Measurements from ENCODE around the gene MAPRE2.

Gene MAPRE2

DNA sequence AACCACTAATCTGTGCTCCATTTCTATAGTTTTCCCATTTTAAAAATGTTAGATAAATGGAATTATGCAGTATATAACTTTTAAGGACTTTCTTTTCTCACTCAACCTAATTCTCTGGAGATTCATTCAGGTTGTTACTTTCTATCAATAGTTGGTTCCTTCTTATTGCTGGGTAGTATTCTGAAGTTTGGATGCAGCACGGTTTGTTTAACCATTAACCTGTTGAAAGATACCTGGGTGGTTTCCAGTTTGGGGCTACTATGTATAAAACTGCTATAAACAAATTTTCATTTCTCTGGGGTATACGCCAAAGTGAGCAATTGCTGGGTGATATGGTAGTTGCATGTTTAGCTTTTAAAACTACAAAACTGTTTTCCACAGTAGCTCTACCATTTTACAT is 39.1 kb upstream of the MAPRE2 start:
- no peak for DNase-seq (ENCODE audit: low spot score)
- TF ChIP-seq CTCF (IDR thresholded peaks at IDR 0.05; ENCODE audit: extremely low read depth, missing control alignments) = no peak

DNA sequence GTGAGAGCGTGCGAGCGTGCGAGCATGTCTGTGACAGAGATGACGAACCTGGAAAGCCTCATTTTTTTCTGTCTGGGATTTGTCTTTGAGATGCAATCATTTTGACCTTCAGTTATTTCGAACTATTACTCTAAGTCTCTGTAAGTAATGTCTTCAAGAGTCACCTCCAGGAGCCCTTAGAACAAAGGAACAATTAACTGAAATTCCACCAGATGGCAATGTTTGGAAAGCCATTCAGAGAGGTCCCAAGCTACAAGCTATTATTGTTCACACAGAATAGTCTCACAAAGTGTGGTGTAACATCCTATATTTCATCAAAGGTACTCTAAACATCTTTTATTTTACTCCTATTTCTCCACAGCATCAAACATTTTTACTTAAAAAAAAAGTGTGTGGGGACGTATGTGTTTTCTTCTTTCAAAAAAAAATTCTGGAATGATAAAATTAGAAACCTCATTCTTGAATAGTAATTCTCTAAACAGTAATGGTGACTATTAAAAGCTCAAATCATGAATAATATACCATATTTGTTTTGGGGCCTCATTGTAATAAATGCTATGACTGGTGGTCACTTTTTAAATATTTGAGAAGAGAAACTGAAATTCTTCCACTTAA is 35.1 kb upstream of the MAPRE2 start:
- DNase-seq (ENCODE audit: low spot score) = peak; percentile 45
- TF ChIP-seq CTCF (IDR thresholded peaks at IDR 0.05; ENCODE audit: extremely low read depth, missing control alignments) = peak; percentile 48

GRCh38 chr18:35010156-35010555 is 31.1 kb upstream of the MAPRE2 start:
- no peak for TF ChIP-seq CTCF (IDR thresholded peaks at IDR 0.05; ENCODE audit: extremely low read depth, missing control alignments)
- DNase-seq (ENCODE audit: low spot score) = no peak

DNA sequence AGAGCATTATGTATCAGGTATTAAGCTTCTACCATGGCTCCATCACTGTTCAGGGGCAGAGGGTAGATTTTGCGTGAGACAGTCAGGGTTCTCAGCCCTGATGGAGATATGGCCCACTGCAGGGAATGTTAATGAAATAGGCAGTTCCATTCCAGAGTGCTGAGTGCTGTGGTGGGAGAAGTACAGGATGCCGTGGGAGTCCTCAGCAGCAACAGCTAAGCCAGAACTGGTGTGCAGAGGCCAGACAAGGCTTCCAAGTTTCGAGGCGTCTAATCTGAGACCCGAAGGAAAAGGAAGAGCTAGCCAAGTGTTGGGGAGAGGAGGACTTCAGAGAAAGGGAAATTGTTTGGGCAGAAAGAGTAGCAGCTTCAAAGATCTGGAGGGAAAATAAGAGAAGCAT is 30.2 kb upstream of the MAPRE2 start:
- no peak for DNase-seq (ENCODE audit: low spot score)
- no peak for TF ChIP-seq CTCF (IDR thresholded peaks at IDR 0.05; ENCODE audit: extremely low read depth, missing control alignments)

DNA sequence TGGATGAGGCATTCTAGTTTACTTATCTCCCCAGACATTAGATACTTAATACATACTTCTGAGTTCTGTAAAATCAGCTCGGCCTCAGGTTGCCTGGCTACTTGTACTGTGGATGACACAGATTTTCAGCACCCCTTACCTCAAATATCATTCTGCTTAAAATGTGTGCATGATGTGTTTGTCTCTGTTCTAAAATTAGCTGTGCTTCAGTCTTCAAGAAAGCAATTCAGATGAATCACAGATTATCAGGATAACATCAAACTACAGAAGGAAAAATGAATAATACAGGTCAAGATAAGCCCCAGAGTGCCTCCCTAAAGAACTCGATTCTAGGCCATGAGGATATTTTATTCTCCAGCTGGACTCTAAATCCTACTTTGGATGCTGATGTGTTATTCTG is 21.3 kb upstream of the MAPRE2 start:
- DNase-seq (ENCODE audit: low spot score) = no peak
- TF ChIP-seq CTCF (IDR thresholded peaks at IDR 0.05; ENCODE audit: extremely low read depth, missing control alignments) = no peak

DNA sequence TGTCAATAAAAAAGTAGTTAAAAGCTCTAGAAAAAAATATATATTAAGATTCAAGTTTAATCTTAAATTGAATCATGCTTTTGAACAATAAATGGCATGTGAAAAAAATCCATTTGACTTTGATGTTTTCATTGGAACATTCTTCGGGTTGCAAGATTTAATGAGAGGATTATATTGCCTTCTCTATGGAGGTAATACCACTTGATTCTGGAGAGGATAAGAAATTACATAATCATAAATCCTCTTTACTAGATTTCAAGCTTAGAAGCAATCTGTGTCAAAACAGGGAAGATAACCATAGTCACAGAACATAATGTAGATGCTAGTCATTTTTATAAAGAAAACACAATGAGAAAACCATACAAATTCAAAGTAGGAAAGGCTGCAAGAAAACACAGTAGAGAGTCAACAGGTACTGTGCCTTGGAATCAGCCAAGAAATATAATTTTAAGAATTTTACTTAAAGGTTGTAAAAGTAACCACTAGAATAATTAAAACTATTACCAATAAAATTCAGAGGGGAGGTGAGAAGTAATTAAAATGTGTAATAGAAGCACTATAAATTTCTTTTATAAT is 18.7 kb upstream of the MAPRE2 start:
- no peak for DNase-seq (ENCODE audit: low spot score)
- TF ChIP-seq CTCF (IDR thresholded peaks at IDR 0.05; ENCODE audit: extremely low read depth, missing control alignments) = no peak

DNA sequence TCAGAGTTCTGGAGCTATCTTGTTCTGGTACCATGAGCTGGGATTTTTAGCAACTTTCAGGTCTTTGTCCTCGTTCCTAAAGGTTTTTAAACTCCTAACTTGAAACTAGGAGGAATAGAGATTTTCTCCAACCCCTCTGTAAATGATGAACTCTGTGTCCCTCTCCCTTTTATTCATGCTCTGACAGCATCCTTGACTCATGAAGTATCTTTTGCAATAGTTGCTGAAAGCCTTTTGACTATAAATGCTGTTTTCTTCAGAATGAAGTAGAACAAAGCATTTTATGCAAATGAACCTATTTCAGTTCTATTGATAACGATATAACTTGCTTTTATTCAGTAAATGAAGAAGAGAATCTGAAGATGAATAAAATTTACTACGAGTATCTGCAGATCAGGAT is 17.0 kb upstream of the MAPRE2 start:
- DNase-seq (ENCODE audit: low spot score) = no peak
- TF ChIP-seq CTCF (IDR thresholded peaks at IDR 0.05; ENCODE audit: extremely low read depth, missing control alignments) = no peak

Data from GM20000 (cell line).